SK-N-SH treated with all-trans-retinoic acid at 6 μM for 48 hours (cell line): ENCODE measurements around the gene XRCC3.

ENCODE experiments used
- ATAC-seq: fragments of 200-7000 bp; cut with Tn5 transposase; 3 replicates; pipeline ENCODE4 v1.9.1; 2020; ENCODE audit warnings: mild to moderate bottlenecking, moderate library complexity
- ARNTL ChIP-seq: fragments of 450-650 bp; formaldehyde crosslinking; IDR thresholded peaks from 2 replicates; pipeline ENCODE4 v1.5.0; 2020; ENCODE audit warnings: low read depth, mild to moderate bottlenecking, moderate library complexity, borderline replicate concordance
- BACH2 ChIP-seq: fragments of 250-450 bp; sonication (Bioruptor Pico); IDR thresholded peaks from 2 replicates; pipeline ENCODE4 v1.9.0; 2021; ENCODE audit warnings: mild to moderate bottlenecking, borderline replicate concordance
- CSDC2 ChIP-seq: fragments of 250-450 bp; sonication (Bioruptor Pico); IDR thresholded peaks from 2 replicates; pipeline ENCODE4 v1.5.0; 2020; ENCODE audit warnings: mild to moderate bottlenecking, moderate library complexity
- CSRNP3 ChIP-seq: fragments of 250-450 bp; sonication (Bioruptor Pico); IDR thresholded peaks from 2 replicates; pipeline ENCODE4 v1.5.1; 2021; ENCODE audit warnings: mild to moderate bottlenecking, moderate library complexity
- GLIS3 ChIP-seq: fragments of 250-450 bp; sonication (Bioruptor Pico); IDR thresholded peaks from 2 replicates; pipeline ENCODE4 v1.5.0; 2020; ENCODE audit warnings: mild to moderate bottlenecking, moderate library complexity
- ISL1 ChIP-seq: fragments of 250-450 bp; sonication (Bioruptor Pico); IDR thresholded peaks from 2 replicates; pipeline ENCODE4 v2.1.2; 2022; ENCODE audit warnings: mild to moderate bottlenecking, moderate library complexity
- OSR1 ChIP-seq: fragments of 250-450 bp; sonication (Bioruptor Pico); IDR thresholded peaks from 2 replicates; pipeline ENCODE4 v1.8.0; 2022; ENCODE audit warnings: moderate library complexity, mild to moderate bottlenecking, inconsistent platforms
- PPARA ChIP-seq: fragments of 250-450 bp; sonication (Bioruptor Pico); IDR thresholded peaks from 2 replicates; pipeline ENCODE4 v1.5.0; 2020; ENCODE audit warnings: mild to moderate bottlenecking, borderline replicate concordance
- RARB ChIP-seq: fragments of 250-450 bp; sonication (Bioruptor Pico); IDR thresholded peaks from 2 replicates; pipeline ENCODE4 v1.8.0; 2021; ENCODE audit warnings: mild to moderate bottlenecking, moderate library complexity
- SNAI2 ChIP-seq: fragments of 250-450 bp; sonication (Bioruptor Pico); IDR thresholded peaks from 2 replicates; pipeline ENCODE4 v1.5.0; 2020; ENCODE audit warnings: mild to moderate bottlenecking, moderate library complexity
- TCF4 ChIP-seq: fragments of 250-450 bp; sonication (Bioruptor Pico); IDR thresholded peaks from 2 replicates; pipeline ENCODE4 v1.8.0; 2021; ENCODE audit warnings: mild to moderate bottlenecking, moderate library complexity, borderline replicate concordance
- TOX ChIP-seq: fragments of 250-450 bp; sonication (Bioruptor Pico); IDR thresholded peaks from 2 replicates; pipeline ENCODE4 v1.8.0; 2021; ENCODE audit warnings: mild to moderate bottlenecking, moderate library complexity, borderline replicate concordance
- ZC3H10 ChIP-seq: fragments of 250-450 bp; sonication (Bioruptor Pico); IDR thresholded peaks from 2 replicates; pipeline ENCODE4 v1.5.1; 2021; ENCODE audit warnings: mild to moderate bottlenecking, moderate library complexity
- ZNF70 ChIP-seq: fragments of 450-650 bp; formaldehyde crosslinking; IDR thresholded peaks from 2 replicates; pipeline ENCODE4 v1.5.0; 2020; ENCODE audit warnings: mild to moderate bottlenecking, moderate library complexity
- ZNF8 ChIP-seq: fragments of 450-650 bp; formaldehyde crosslinking; IDR thresholded peaks from 2 replicates; pipeline ENCODE4 v1.5.0; 2020; ENCODE audit warnings: mild to moderate bottlenecking, moderate library complexity
- TF ChIP-seq, protein P1 (sequence below): fragments of 250-450 bp; sonication (Bioruptor Pico); IDR thresholded peaks from 2 replicates; pipeline ENCODE4 v1.8.0; 2020; ENCODE audit warnings: mild to moderate bottlenecking, moderate library complexity, borderline replicate concordance
- TF ChIP-seq, protein P2 (sequence below): fragments of 250-450 bp; sonication (Bioruptor Pico); IDR thresholded peaks from 2 replicates; pipeline ENCODE4 v1.8.0; 2021; ENCODE audit warnings: low read depth, mild to moderate bottlenecking, moderate library complexity, borderline replicate concordance
- TF ChIP-seq, protein P3 (sequence below): fragments of 250-450 bp; sonication (Bioruptor Pico); IDR thresholded peaks from 2 replicates; pipeline ENCODE4 v1.5.1; 2020; ENCODE audit warnings: low read depth, mild to moderate bottlenecking, moderate library complexity
- TF ChIP-seq, protein P4 (sequence below): fragments of 250-450 bp; sonication (Bioruptor Pico); IDR thresholded peaks from 2 replicates; pipeline ENCODE4 v1.5.0; 2020; ENCODE audit warnings: mild to moderate bottlenecking, moderate library complexity

Gene XRCC3

DNA sequence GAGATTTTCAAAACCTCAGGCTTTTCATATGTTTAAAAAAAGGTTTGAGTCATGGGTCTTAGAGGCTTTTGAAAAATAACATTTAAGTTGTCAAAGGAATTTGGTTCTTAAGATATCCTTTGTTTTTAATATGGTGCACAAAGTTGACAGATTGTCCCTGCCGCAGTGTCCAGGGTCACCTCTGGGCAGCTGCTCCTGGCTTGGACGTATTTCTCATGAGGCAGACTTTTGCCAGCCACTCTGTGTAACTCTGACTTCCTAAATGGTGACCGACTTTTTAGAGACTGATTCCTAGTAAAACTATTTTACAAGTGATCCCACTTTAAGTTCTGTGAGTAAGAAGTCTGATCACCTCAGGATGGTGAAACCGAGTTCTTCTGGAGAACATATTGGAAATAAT is 27.5 kb downstream of the XRCC3 start:
- no peak for TF ChIP-seq CSRNP3 (CRISPR knock-in tag)
- TF ChIP-seq RARB (CRISPR knock-in tag), result no peak
- no peak for ATAC-seq

DNA sequence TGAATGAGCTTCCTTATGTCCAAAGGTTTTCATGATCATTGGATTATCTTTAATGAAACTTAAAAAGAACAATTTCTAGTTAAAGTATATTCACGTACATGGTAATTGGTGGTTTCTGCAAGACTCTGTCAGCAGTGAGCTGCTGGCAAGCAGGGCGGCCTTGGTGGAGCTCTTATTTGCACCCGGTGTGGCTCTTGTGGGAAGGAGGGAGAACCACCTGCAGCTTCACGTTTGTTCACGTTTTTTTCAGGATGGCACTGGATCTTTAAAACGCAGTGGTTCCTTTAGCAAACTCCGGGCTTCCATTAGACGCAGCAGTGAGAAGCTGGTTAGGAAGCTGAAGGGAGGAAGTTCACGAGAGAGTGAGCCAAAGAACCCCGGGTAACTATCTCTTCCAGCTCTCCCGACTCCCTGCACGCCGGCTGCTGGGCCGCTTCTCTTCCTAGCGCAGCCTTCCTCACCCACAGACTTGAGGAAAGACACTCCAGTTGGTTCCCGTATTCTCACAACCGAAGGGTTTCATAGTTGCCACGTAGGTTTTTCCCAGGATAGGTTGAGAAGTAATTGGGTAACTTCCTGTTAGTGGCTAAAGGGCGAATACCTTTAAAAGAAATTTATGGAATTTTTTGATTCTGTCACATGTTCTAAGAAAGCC is 28.3 kb downstream of the XRCC3 start:
- ATAC-seq, result no peak
- TF ChIP-seq ZNF70 (CRISPR knock-in tag), result no peak
- TF ChIP-seq, protein P1, sequence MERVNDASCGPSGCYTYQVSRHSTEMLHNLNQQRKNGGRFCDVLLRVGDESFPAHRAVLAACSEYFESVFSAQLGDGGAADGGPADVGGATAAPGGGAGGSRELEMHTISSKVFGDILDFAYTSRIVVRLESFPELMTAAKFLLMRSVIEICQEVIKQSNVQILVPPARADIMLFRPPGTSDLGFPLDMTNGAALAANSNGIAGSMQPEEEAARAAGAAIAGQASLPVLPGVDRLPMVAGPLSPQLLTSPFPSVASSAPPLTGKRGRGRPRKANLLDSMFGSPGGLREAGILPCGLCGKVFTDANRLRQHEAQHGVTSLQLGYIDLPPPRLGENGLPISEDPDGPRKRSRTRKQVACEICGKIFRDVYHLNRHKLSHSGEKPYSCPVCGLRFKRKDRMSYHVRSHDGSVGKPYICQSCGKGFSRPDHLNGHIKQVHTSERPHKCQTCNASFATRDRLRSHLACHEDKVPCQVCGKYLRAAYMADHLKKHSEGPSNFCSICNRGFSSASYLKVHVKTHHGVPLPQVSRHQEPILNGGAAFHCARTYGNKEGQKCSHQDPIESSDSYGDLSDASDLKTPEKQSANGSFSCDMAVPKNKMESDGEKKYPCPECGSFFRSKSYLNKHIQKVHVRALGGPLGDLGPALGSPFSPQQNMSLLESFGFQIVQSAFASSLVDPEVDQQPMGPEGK (CRISPR knock-in tag), result no peak
- no peak for TF ChIP-seq PPARA (CRISPR knock-in tag)
- TF ChIP-seq RARB (CRISPR knock-in tag), result no peak
- no peak for TF ChIP-seq ARNTL (CRISPR knock-in tag)
- no peak for TF ChIP-seq CSDC2 (CRISPR knock-in tag)
- TF ChIP-seq CSRNP3 (CRISPR knock-in tag), result no peak
- TF ChIP-seq BACH2 (CRISPR knock-in tag), result no peak
- TF ChIP-seq TOX (CRISPR knock-in tag), result no peak

GRCh38 chr14:103685276-103686211 is 29.7 kb downstream of the XRCC3 start:
- no peak for TF ChIP-seq SNAI2
- ATAC-seq, result no peak

DNA sequence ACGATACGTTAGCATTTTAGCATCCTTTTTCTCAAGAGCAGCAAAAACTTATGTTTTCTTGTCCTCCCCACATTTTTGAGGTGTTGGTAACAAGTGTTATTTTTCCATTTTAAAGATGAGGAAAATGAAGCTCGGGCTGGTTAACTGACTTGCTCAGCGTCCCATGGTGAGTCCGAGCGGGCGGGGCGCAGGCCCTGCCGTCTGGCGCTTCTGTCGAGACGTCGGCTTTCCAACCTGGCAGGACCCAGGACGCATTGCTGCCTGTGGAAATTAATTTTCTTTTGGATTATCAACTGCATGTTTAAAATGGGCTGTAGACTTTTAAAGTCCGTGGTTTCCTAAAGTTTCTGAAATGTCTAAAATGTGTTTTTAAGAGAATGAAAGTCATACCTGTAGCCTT is 30.4 kb downstream of the XRCC3 start:
- ATAC-seq, result no peak
- TF ChIP-seq SNAI2, result no peak
- no peak for TF ChIP-seq CSDC2 (CRISPR knock-in tag)
- no peak for TF ChIP-seq ZC3H10 (CRISPR knock-in tag)
- no peak for TF ChIP-seq PPARA (CRISPR knock-in tag)
- TF ChIP-seq, protein P2, sequence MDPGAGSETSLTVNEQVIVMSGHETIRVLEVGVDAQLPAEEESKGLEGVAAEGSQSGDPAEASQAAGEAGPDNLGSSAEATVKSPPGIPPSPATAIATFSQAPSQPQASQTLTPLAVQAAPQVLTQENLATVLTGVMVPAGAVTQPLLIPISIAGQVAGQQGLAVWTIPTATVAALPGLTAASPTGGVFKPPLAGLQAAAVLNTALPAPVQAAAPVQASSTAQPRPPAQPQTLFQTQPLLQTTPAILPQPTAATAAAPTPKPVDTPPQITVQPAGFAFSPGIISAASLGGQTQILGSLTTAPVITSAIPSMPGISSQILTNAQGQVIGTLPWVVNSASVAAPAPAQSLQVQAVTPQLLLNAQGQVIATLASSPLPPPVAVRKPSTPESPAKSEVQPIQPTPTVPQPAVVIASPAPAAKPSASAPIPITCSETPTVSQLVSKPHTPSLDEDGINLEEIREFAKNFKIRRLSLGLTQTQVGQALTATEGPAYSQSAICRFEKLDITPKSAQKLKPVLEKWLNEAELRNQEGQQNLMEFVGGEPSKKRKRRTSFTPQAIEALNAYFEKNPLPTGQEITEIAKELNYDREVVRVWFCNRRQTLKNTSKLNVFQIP, result no peak
- no peak for TF ChIP-seq TCF4 (CRISPR knock-in tag)
- TF ChIP-seq, protein P1 (CRISPR knock-in tag), result no peak
- TF ChIP-seq RARB (CRISPR knock-in tag), result no peak
- TF ChIP-seq, protein P3, sequence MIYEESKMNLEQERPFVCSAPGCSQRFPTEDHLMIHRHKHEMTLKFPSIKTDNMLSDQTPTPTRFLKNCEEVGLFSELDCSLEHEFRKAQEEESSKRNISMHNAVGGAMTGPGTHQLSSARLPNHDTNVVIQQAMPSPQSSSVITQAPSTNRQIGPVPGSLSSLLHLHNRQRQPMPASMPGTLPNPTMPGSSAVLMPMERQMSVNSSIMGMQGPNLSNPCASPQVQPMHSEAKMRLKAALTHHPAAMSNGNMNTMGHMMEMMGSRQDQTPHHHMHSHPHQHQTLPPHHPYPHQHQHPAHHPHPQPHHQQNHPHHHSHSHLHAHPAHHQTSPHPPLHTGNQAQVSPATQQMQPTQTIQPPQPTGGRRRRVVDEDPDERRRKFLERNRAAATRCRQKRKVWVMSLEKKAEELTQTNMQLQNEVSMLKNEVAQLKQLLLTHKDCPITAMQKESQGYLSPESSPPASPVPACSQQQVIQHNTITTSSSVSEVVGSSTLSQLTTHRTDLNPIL (CRISPR knock-in tag), result no peak
- no peak for TF ChIP-seq ZNF8
- no peak for TF ChIP-seq ISL1
- no peak for TF ChIP-seq CSRNP3 (CRISPR knock-in tag)
- TF ChIP-seq, protein P4, sequence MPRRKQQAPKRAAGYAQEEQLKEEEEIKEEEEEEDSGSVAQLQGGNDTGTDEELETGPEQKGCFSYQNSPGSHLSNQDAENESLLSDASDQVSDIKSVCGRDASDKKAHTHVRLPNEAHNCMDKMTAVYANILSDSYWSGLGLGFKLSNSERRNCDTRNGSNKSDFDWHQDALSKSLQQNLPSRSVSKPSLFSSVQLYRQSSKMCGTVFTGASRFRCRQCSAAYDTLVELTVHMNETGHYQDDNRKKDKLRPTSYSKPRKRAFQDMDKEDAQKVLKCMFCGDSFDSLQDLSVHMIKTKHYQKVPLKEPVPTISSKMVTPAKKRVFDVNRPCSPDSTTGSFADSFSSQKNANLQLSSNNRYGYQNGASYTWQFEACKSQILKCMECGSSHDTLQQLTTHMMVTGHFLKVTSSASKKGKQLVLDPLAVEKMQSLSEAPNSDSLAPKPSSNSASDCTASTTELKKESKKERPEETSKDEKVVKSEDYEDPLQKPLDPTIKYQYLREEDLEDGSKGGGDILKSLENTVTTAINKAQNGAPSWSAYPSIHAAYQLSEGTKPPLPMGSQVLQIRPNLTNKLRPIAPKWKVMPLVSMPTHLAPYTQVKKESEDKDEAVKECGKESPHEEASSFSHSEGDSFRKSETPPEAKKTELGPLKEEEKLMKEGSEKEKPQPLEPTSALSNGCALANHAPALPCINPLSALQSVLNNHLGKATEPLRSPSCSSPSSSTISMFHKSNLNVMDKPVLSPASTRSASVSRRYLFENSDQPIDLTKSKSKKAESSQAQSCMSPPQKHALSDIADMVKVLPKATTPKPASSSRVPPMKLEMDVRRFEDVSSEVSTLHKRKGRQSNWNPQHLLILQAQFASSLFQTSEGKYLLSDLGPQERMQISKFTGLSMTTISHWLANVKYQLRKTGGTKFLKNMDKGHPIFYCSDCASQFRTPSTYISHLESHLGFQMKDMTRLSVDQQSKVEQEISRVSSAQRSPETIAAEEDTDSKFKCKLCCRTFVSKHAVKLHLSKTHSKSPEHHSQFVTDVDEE (CRISPR knock-in tag), result no peak
- no peak for TF ChIP-seq OSR1 (CRISPR knock-in tag)
- no peak for TF ChIP-seq GLIS3 (CRISPR knock-in tag)
